Mesendoderm (in vitro differentiated cells): Measurements from ENCODE around the gene MAP2K3.
"Not testable (repeated sequence)": the region's sequence is repeated elsewhere in the genome, so short reads cannot be mapped to it uniquely, and the experiment has no call there.

Experiments
- DNase-seq: peaks from one replicate; pipeline ENCODE4 v3.0.0; 2013
- H2AK5ac ChIP-seq: 2 replicates; pipeline ENCODE4 v1.6.1; 2013; ENCODE audit warnings: low read length, inconsistent platforms
- H2BK120ac ChIP-seq: 2 replicates; pipeline ENCODE4 v1.6.1; 2013; ENCODE audit warnings: low read depth, mild to moderate bottlenecking, low read length, moderate library complexity, mixed read lengths
- H2BK15ac ChIP-seq: replicated peaks from 2 replicates; pipeline ENCODE4 v1.6.1; 2013; ENCODE audit warnings: low read depth, mild to moderate bottlenecking, moderate library complexity
- H2BK5ac ChIP-seq: 2 replicates; pipeline ENCODE4 v1.6.1; 2013; ENCODE audit warnings: low read length, inconsistent platforms
- H3K18ac ChIP-seq: 2 replicates; pipeline ENCODE4 v1.6.1; 2013; ENCODE audit warnings: mild to moderate bottlenecking, low read length, mixed read lengths
- H3K23ac ChIP-seq: one replicate; pipeline ENCODE4 v1.6.1; 2013; ENCODE audit warnings: low read length
- H3K27ac ChIP-seq: 2 replicates; pipeline ENCODE4 v1.5.1; 2013; ENCODE audit warnings: low read depth, mild to moderate bottlenecking, inconsistent platforms, low read length, moderate library complexity
- H3K27me3 ChIP-seq: 2 replicates; pipeline ENCODE4 v1.6.1; 2013; ENCODE audit warnings: low read length, control low read depth, mild to moderate bottlenecking, inconsistent platforms; ENCODE audit not compliant: insufficient read depth, poor library complexity
- H3K36me3 ChIP-seq: 2 replicates; pipeline ENCODE4 v1.6.1; 2013; ENCODE audit warnings: low read length, inconsistent platforms; ENCODE audit not compliant: control insufficient read depth, insufficient read depth
- H3K4ac ChIP-seq: one replicate; pipeline ENCODE4 v1.6.1; 2013; ENCODE audit warnings: low read depth, mild to moderate bottlenecking, low read length, moderate library complexity
- H3K4me1 ChIP-seq: 2 replicates; pipeline ENCODE4 v1.6.1; 2013; ENCODE audit warnings: low read depth, low read length, inconsistent platforms; ENCODE audit not compliant: control insufficient read depth
- H3K4me2 ChIP-seq: 2 replicates; pipeline ENCODE4 v1.6.1; 2013; ENCODE audit warnings: low read length
- H3K4me3 ChIP-seq: 2 replicates; pipeline ENCODE4 v1.5.1; 2013; ENCODE audit warnings: mild to moderate bottlenecking, low read length
- H3K56ac ChIP-seq: one replicate; pipeline ENCODE4 v1.6.1; 2013; ENCODE audit warnings: low read length
- H3K79me1 ChIP-seq: 2 replicates; pipeline ENCODE4 v1.6.1; 2013; ENCODE audit warnings: low read length, inconsistent platforms
- H3K79me2 ChIP-seq: 2 replicates; pipeline ENCODE4 v1.6.1; 2013; ENCODE audit warnings: mild to moderate bottlenecking, low read length; ENCODE audit not compliant: control insufficient read depth, insufficient read depth
- H3K9ac ChIP-seq: 2 replicates; pipeline ENCODE4 v1.6.1; 2013; ENCODE audit warnings: low read length, inconsistent platforms
- H4K5ac ChIP-seq: one replicate; pipeline ENCODE4 v1.6.1; 2013; ENCODE audit warnings: low read length
- H4K8ac ChIP-seq: one replicate; pipeline ENCODE4 v1.6.1; 2013; ENCODE audit warnings: low read depth, mild to moderate bottlenecking, control low read depth, low read length, moderate library complexity
- WGBS: extraction: QIAGEN DNeasy Blood & Tissue Kit; methylation state at CpG from one replicate; pipeline ENCODE4 v1.1.7; 2013; ENCODE audit warnings: low lambda C conversion rate, missing lambda C conversion rate; ENCODE audit not compliant: insufficient coverage; ENCODE audit errors: extremely low coverage; 5-methylcytosine and 5-hydroxymethylcytosine counted together

The MAP2K3 gene

DNA sequence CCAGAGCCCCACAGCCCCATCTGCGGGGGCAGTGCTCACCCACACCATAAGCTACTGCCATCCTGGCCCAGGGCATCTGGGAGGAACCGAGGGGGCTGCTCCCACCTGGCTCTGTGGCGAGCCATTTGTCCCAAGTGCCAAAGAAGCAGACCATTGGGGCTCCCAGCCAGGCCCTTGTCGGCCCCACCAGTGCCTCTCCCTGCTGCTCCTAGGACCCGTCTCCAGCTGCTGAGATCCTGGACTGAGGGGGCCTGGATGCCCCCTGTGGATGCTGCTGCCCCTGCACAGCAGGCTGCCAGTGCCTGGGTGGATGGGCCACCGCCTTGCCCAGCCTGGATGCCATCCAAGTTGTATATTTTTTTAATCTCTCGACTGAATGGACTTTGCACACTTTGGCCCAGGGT is 29.8 kb downstream of the MAP2K3 start:
- H3K4me1 ChIP-seq, H4K5ac ChIP-seq, H2AK5ac ChIP-seq, H3K27me3 ChIP-seq, H3K18ac ChIP-seq, H3K9ac ChIP-seq, H3K56ac ChIP-seq, DNase-seq, H3K79me1 ChIP-seq, H2BK15ac ChIP-seq, H3K4me3 ChIP-seq, H3K23ac ChIP-seq, H3K4me2 ChIP-seq, H2BK5ac ChIP-seq, H3K27ac ChIP-seq, H3K4ac ChIP-seq, H2BK120ac ChIP-seq, H3K79me2 ChIP-seq, H3K36me3 ChIP-seq, H4K8ac ChIP-seq: not testable (repeated sequence)
- no CpG with 5 or more reads among the region's 7 CpGs for WGBS

DNA sequence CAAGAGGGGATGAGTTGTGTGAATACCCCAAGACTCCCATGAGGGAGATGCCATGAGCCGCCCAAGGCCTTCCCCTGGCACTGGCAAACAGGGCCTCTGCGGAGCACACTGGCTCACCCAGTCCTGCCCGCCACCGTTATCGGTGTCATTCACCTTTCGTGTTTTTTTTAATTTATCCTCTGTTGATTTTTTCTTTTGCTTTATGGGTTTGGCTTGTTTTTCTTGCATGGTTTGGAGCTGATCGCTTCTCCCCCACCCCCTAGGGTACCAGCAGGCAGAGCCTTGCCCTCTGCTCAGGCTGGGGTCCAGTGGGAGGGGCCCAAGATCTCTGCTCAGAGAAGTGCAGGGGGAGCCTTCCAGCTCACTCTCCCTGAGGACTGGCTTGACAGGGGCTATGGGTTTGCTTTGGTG is 30.2 kb downstream of the MAP2K3 start:
- not testable (repeated sequence) for H4K5ac ChIP-seq, H3K79me1 ChIP-seq, H3K27ac ChIP-seq, H3K23ac ChIP-seq, H3K18ac ChIP-seq, H2AK5ac ChIP-seq, H3K27me3 ChIP-seq, H2BK5ac ChIP-seq, DNase-seq, H3K79me2 ChIP-seq, H3K36me3 ChIP-seq, H3K4me3 ChIP-seq, H3K4me2 ChIP-seq, H4K8ac ChIP-seq, H3K4ac ChIP-seq, H2BK15ac ChIP-seq, H3K4me1 ChIP-seq, H3K9ac ChIP-seq, H3K56ac ChIP-seq, H2BK120ac ChIP-seq
- no CpG with 5 or more reads among the region's 7 CpGs for WGBS

- H3K27ac ChIP-seq, H2BK5ac ChIP-seq, H3K18ac ChIP-seq, H2BK15ac ChIP-seq, H3K4me3 ChIP-seq, H3K23ac ChIP-seq, H4K8ac ChIP-seq, H3K4ac ChIP-seq, H3K56ac ChIP-seq, H3K79me2 ChIP-seq, H2BK120ac ChIP-seq, H2AK5ac ChIP-seq, H3K79me1 ChIP-seq, H3K4me2 ChIP-seq, H3K4me1 ChIP-seq, H3K27me3 ChIP-seq, H3K9ac ChIP-seq, DNase-seq, H3K36me3 ChIP-seq, H4K5ac ChIP-seq: not testable (repeated sequence)
- no CpG with 5 or more reads among the region's 16 CpGs for WGBS
Observed at GRCh38 chr17:21315246-21316000, 30.9 kb downstream of the MAP2K3 start.

DNA sequence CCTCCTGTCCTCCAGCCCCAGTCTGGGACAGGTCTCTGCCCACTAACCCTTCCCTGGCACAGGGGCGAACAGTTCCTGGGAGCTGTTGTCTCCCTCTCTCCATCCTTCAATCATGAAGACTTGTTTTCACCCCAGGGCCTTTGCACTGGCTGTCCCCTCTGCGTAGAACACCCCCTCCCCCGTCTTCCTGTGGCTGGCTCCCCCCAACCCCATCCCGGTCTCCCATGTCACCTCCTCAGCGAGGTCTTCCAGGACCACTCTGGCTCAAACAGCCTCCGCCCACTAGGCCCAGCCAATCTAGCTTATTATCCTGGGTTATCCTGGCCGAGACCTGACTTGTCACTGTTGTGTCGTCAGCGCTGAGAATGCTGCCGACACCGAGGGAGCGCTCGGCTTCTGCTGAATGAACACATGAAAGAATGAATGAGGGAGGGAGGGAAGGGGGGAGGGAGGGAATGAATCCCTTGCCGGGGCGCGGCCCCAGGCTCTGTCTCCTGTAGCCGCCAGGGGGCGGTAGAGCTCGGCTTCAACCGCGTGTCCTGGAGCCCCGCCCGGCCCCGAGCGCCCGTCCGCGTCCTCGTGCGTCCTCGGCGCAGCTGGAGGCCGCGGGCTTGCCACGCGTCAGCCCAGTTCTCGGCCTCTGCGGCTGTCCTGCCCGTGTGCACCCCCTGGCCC is 31.8 kb downstream of the MAP2K3 start:
- not testable (repeated sequence) for H2BK15ac ChIP-seq, H3K9ac ChIP-seq, H3K79me1 ChIP-seq, H3K4me2 ChIP-seq, H3K27ac ChIP-seq, H2BK120ac ChIP-seq, H3K18ac ChIP-seq, H3K36me3 ChIP-seq, H2BK5ac ChIP-seq, H4K5ac ChIP-seq, H4K8ac ChIP-seq, H3K79me2 ChIP-seq, H3K27me3 ChIP-seq, DNase-seq, H3K4me3 ChIP-seq, H3K23ac ChIP-seq, H2AK5ac ChIP-seq, H3K4me1 ChIP-seq, H3K56ac ChIP-seq, H3K4ac ChIP-seq
- no CpG with 5 or more reads among the region's 39 CpGs for WGBS

DNA sequence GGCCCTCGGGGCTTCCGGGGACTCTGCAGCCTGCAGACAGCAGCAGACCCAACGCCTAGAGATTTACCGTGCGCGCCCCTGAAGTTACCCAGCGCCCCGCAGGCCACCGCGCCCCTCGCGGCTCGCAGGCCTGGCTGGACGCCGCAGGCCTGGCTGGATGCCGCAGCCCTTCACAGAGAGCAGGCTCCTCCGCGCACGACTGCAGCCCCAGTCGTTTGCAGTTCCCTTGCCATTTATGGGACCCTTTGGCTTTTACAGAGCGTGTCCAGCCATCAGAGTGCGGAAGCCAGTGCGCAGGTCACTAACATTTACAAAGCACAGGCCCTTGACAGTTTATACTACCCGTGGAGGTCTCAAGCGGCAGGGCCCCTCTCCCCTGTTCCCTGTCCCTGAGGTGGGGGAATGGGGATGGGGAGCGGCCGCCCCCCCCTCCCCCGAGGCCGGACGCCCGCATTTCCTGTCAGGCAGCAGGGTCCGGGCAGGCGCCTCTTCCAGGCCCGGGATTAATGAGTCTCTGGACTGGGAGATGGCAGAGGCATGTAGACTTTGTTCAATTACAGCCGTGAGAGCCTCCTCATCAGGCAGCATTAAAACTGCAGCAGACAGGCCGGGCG is 32.5 kb downstream of the MAP2K3 start:
- not testable (repeated sequence) for H3K4me1 ChIP-seq, H2BK120ac ChIP-seq, H3K27me3 ChIP-seq, H2BK5ac ChIP-seq, H3K18ac ChIP-seq, H3K23ac ChIP-seq, H2BK15ac ChIP-seq, H3K36me3 ChIP-seq, H3K27ac ChIP-seq, H3K4me3 ChIP-seq, H3K79me1 ChIP-seq, H3K4me2 ChIP-seq, H3K4ac ChIP-seq, H2AK5ac ChIP-seq, H4K8ac ChIP-seq, H4K5ac ChIP-seq, H3K79me2 ChIP-seq
- DNase-seq: peak; percentile 52
- Histone ChIP-seq H3K56ac (peak overlapping the region; percentile 56), H3K9ac (peak overlapping the region; percentile 32)
- WGBS: no CpG with 5 or more reads among the region's 37 CpGs
